GM21717 (cell line): Measurements from ENCODE around the gene NOVA1.

Experiments used
- ATAC-seq: cut with Tn5 transposase; IDR thresholded peaks from one replicate; pipeline ENCODE4 v1.9.1; 2021; ENCODE audit warnings: mild to moderate bottlenecking, moderate library complexity; ENCODE audit not compliant: unreplicated experiment

NOVA1 gene

GRCh38 chr14:26594148-26594547 lies 3.7 kb downstream of the NOVA1 start:
- ATAC-seq = no peak

- no peak for ATAC-seq
These were observed 4.5 kb downstream of the NOVA1 start for GRCh38 chr14:26593357-26593756.

GRCh38 chr14:26589925-26590324 lies 7.9 kb downstream of the NOVA1 start:
- no peak for ATAC-seq

- no peak for ATAC-seq
These were observed 20.1 kb downstream of the NOVA1 start for GRCh38 chr14:26577711-26578110.

GRCh38 chr14:26554069-26554772 lies 43.6 kb downstream of the NOVA1 start:
- ATAC-seq = no peak

- no peak for ATAC-seq
These were observed 48.3 kb downstream of the NOVA1 start for GRCh38 chr14:26549571-26549970.

- no peak for ATAC-seq
These were observed 49.4 kb downstream of the NOVA1 start for GRCh38 chr14:26548406-26548805.

GRCh38 chr14:26538176-26538575 lies 59.7 kb downstream of the NOVA1 start:
- no peak for ATAC-seq

- no peak for ATAC-seq
These were observed 65.9 kb downstream of the NOVA1 start for GRCh38 chr14:26531894-26532293.

GRCh38 chr14:26528415-26529182 lies 69.2 kb downstream of the NOVA1 start:
- no peak for ATAC-seq

- no peak for ATAC-seq
These were observed 70.7 kb downstream of the NOVA1 start for GRCh38 chr14:26527095-26527494.

GRCh38 chr14:26526137-26526536 lies 71.7 kb downstream of the NOVA1 start:
- ATAC-seq = no peak

GRCh38 chr14:26525085-26525484 lies 72.7 kb downstream of the NOVA1 start:
- no peak for ATAC-seq

GRCh38 chr14:26522967-26523366 lies 74.9 kb downstream of the NOVA1 start:
- ATAC-seq = no peak

GRCh38 chr14:26517771-26518170 lies 80.1 kb downstream of the NOVA1 start:
- ATAC-seq = no peak

- ATAC-seq = no peak
These were observed 97.8 kb downstream of the NOVA1 start for GRCh38 chr14:26500028-26500427.

- ATAC-seq = no peak
These were observed 98.3 kb downstream of the NOVA1 start for GRCh38 chr14:26499546-26499945.

GRCh38 chr14:26486922-26487321 lies 110.9 kb downstream of the NOVA1 start:
- no peak for ATAC-seq

GRCh38 chr14:26484562-26484961 lies 113.3 kb downstream of the NOVA1 start:
- ATAC-seq = no peak

- no peak for ATAC-seq
These were observed 118.9 kb downstream of the NOVA1 start for GRCh38 chr14:26478967-26479366.

GRCh38 chr14:26466862-26467261 lies 131.0 kb downstream of the NOVA1 start:
- ATAC-seq = no peak

GRCh38 chr14:26463136-26463535 lies 134.7 kb downstream of the NOVA1 start:
- no peak for ATAC-seq
